ENCODE measurements around the gene GNG8. TPM values are rescaled to one million over a fixed set of nuclear protein-coding genes. Genes with fewer than 3 reads are reported as not detected.

Gene GNG8
- total and polyA plus RNA-seq, 5 donors from 2014 or later, result 6.8 to 15.7 (median 8.6) TPM; not detected in 2

Other genes starting within 250 kb of the GNG8 start
- gene CCDC8, start 222.6 kb downstream of the GNG8 start, total RNA-seq, result not detected
- not detected for gene CCDC8, start 222.6 kb downstream of the GNG8 start, polyA plus RNA-seq
- not detected for gene PNMA8C, start 207.3 kb downstream of the GNG8 start, total RNA-seq
- not detected for gene PNMA8C, start 207.3 kb downstream of the GNG8 start, polyA plus RNA-seq
- gene PNMA8A, start 164.6 kb downstream of the GNG8 start, total RNA-seq, result not detected
- under 1 TPM in 1 of 4 donors, not detected in 3; 0.05 TPM for gene PNMA8A, start 164.6 kb downstream of the GNG8 start, polyA plus RNA-seq
- not detected for gene PNMA8B, start 140.3 kb downstream of the GNG8 start, total RNA-seq
- gene PNMA8B, start 140.3 kb downstream of the GNG8 start, polyA plus RNA-seq, result under 1 TPM in 3 of 4 donors, not detected in 1; 0.57 to 0.80 (median 0.62) TPM
- gene CALM3, start 34.9 kb downstream of the GNG8 start, total RNA-seq, result 286 TPM
- gene CALM3, start 34.9 kb downstream of the GNG8 start, polyA plus RNA-seq, result 100 to 1,000 TPM; 207 to 361 (median 286) TPM
- 8.6 TPM for gene PTGIR, start 11.1 kb downstream of the GNG8 start, total RNA-seq
- 10 to 100 TPM in 2 of 4 donors, 1 to 10 TPM in 1, under 1 TPM in 1; 0.31 to 16.8 (median 10.1) TPM for gene PTGIR, start 11.1 kb downstream of the GNG8 start, polyA plus RNA-seq
- gene DACT3, start 25.0 kb upstream of the GNG8 start, total RNA-seq, result not detected
- gene DACT3, start 25.0 kb upstream of the GNG8 start, polyA plus RNA-seq, result not detected
- 171 TPM for gene PRKD2, start 80.9 kb upstream of the GNG8 start, total RNA-seq
- gene PRKD2, start 80.9 kb upstream of the GNG8 start, polyA plus RNA-seq, result 10 to 100 TPM; 37.0 to 54.5 (median 44.7) TPM
- gene FKRP, start 109.9 kb upstream of the GNG8 start, total RNA-seq, result 18.7 TPM
- 1 to 10 TPM; 2.7 to 4.9 (median 3.5) TPM for gene FKRP, start 109.9 kb upstream of the GNG8 start, polyA plus RNA-seq
- 121 TPM for gene STRN4, start 110.2 kb upstream of the GNG8 start, total RNA-seq
- 10 to 100 TPM; 11.9 to 16.7 (median 15.0) TPM for gene STRN4, start 110.2 kb upstream of the GNG8 start, polyA plus RNA-seq
- gene SLC1A5, start 152.4 kb upstream of the GNG8 start, total RNA-seq, result 23.9 TPM
- gene SLC1A5, start 152.4 kb upstream of the GNG8 start, polyA plus RNA-seq, result 10 to 100 TPM; 23.6 to 28.8 (median 27.2) TPM
- 41.5 TPM for gene AP2S1, start 214.6 kb upstream of the GNG8 start, total RNA-seq
- gene AP2S1, start 214.6 kb upstream of the GNG8 start, polyA plus RNA-seq, result 10 to 100 TPM; 61.3 to 90.1 (median 75.3) TPM
- gene ARHGAP35, start 224.8 kb upstream of the GNG8 start, total RNA-seq, result 47.7 TPM
- 1 to 10 TPM; 3.4 to 4.7 (median 4.2) TPM for gene ARHGAP35, start 224.8 kb upstream of the GNG8 start, polyA plus RNA-seq

All from CD4-positive, CD25-positive, alpha-beta regulatory T cell (primary cell).